GM19467 (cell line): ENCODE data around the gene EYA4.

ENCODE experiments used
- ATAC-seq: cut with Tn5 transposase; IDR thresholded peaks from one replicate; pipeline ENCODE4 v1.9.1; 2021; ENCODE audit warnings: mild to moderate bottlenecking, moderate library complexity; ENCODE audit not compliant: unreplicated experiment

Gene EYA4

GRCh38 chr6:133288662-133289061, 47.5 kb downstream of the EYA4 start:
- no peak for ATAC-seq

- ATAC-seq = no peak
Measured at GRCh38 chr6:133289733-133290306, 48.7 kb downstream of the EYA4 start.

- no peak for ATAC-seq
Measured at GRCh38 chr6:133290930-133291329, 49.8 kb downstream of the EYA4 start.

GRCh38 chr6:133291671-133292070, 50.5 kb downstream of the EYA4 start:
- ATAC-seq = no peak

GRCh38 chr6:133297657-133298056, 56.5 kb downstream of the EYA4 start:
- ATAC-seq = no peak

- no peak for ATAC-seq
Measured at GRCh38 chr6:133298335-133298734, 57.2 kb downstream of the EYA4 start.

DNA sequence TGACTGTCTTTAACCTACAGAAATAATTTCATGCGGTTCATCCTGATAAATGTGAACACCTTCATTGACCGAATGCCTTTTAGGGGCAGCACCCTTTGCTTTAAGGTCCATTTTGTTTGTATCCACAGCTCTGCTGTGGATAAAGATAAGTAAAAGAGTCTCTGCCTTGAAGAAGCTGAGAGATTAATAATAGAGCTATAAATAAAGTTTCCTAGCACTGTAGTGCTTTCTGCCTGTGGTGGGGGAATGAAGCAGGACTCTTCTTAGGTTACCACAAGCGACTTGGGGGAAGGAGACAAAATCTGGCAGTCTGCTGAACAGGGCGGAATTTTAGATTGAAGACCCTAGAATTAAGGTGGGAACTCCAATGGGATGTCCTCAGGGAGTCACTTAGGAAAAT, 57.6 kb downstream of the EYA4 start:
- no peak for ATAC-seq

DNA sequence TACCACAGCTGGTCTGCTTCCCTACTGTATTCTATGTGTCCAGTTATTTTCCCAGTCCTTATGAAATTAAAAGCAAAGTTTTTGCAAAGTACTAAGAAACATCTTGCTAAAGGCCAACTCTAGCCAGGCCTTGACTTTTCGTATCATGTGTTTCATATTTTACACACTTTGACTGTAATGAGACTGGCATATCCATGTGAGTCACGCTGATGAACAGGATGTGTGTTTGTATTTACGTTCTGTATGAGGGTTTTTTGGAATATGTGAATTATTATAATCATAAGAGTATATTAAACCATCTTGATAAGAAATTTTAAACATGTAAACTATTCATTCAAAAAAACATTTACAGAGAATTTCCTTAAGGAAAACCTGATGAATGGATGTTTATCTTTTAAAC, 59.7 kb downstream of the EYA4 start:
- ATAC-seq = no peak

DNA sequence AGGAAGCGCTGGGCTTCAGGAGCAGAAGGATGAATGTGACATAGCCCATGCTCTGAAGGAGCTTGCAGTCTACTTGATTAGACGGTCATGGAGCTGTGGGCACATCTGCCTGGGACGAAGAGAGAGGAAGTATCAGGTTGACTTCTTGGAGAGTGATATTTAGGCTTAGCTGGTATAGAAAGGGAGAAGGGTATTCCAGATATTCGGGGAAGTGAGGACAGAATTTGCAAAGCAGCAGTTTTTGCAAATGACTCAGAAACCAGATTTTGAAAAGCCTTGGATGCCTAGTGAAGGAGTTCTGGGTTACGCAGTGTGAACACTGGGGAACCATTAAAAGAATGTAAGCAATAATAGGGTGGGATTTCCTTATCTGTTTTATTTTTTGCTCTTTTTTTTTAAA, 60.7 kb downstream of the EYA4 start:
- ATAC-seq = no peak

DNA sequence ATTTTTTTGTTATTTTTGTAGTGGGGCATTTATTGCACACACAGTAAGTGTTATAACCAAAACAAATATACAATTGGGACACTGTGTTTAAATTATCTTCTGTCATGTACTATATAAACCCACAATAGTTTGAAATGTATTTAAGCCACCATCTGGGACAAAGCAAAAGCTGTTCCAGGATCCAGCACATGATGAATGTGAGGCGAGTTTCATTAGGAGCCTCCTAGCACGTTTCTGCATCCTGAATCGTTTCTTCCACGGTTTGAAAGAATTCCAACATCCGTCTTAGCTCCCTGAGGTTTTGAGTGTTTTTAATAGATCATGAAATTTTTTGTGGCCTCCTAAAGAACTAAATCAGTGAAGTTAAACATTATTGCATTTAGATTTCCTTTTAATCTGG, 65.8 kb downstream of the EYA4 start:
- ATAC-seq = no peak

- no peak for ATAC-seq
Measured at GRCh38 chr6:133309579-133309978, 68.4 kb downstream of the EYA4 start.

- no peak for ATAC-seq
Measured at GRCh38 chr6:133312006-133312405, 70.8 kb downstream of the EYA4 start.

DNA sequence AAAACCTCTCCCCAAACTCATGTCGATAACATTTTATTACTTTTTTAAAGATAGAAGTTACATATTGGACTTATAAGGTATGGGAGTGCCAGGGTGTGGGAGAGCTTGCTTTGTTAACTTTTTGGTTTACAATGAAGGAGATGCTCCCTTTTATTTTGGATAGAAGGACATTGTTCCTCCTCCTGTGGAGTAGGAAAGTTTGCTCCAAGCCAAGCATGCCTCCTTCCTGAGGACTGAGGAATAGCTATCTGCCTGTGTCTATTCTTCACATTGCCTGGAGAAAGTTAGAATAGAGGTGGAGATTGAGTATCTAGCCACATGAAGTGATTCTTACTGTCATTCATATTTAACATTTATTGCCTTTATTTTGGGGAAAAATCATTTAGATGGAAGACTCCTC, 71.9 kb downstream of the EYA4 start:
- ATAC-seq = no peak

GRCh38 chr6:133314947-133315346, 73.8 kb downstream of the EYA4 start:
- ATAC-seq = no peak

DNA sequence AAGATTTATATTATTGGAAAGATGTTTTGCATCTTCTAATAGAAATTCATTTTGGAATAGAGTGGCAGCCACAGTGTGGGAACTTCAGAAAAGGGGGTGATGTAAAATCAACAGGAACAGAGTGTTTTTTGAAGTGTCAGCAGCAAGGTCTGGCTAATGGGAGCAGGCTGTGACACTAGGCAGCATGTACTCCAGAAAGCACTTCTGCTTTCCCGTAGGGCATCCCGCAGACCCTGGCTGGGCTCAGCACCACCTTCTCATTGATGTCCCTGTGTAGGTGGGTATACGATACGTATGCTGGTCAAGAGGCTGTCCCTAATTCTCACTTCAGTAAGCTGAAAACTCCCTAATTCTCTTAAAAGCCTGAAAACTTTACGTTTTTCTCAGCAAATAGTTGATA, 74.7 kb downstream of the EYA4 start:
- no peak for ATAC-seq

GRCh38 chr6:133317704-133318103, 76.5 kb downstream of the EYA4 start:
- no peak for ATAC-seq

DNA sequence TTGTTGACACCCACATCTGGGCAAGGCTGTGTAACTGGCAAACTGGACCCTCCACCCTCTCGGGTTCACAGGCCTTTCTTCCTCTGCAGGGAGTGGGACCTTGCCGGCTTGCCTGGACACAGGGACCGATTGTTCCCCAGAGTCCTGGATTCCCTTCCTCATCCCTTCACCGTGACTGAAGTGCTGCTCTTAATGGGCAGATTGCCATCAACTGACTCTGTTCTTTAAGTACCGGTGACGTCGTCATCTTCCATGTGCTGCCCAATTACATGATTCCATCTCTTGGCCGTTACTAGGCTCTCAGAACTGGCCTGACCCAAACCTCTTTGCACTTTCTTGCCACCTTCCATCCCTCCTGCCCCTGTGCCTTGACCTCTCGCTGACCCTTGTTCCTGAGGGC, 85.4 kb downstream of the EYA4 start:
- no peak for ATAC-seq

DNA sequence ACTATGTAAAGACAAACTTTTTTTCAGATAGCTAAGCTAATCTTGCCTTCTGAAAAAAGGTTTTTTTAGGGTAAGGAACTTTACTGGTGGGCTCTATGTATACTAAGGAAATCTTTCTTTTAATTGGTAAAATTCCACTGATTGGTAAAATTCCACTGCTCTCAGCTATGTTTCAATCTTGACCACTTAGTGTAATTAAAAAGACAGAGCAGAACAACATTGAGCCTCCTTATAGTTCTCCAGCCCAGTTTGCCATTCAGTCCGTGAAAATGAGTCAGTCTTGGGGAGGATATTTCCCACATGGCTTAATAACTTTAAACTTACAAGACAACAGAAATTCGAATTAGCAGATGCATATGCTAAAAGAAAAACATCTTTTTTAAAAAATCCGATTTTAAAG, 92.7 kb downstream of the EYA4 start:
- no peak for ATAC-seq

- no peak for ATAC-seq
Measured at GRCh38 chr6:133337308-133337707, 96.2 kb downstream of the EYA4 start.

DNA sequence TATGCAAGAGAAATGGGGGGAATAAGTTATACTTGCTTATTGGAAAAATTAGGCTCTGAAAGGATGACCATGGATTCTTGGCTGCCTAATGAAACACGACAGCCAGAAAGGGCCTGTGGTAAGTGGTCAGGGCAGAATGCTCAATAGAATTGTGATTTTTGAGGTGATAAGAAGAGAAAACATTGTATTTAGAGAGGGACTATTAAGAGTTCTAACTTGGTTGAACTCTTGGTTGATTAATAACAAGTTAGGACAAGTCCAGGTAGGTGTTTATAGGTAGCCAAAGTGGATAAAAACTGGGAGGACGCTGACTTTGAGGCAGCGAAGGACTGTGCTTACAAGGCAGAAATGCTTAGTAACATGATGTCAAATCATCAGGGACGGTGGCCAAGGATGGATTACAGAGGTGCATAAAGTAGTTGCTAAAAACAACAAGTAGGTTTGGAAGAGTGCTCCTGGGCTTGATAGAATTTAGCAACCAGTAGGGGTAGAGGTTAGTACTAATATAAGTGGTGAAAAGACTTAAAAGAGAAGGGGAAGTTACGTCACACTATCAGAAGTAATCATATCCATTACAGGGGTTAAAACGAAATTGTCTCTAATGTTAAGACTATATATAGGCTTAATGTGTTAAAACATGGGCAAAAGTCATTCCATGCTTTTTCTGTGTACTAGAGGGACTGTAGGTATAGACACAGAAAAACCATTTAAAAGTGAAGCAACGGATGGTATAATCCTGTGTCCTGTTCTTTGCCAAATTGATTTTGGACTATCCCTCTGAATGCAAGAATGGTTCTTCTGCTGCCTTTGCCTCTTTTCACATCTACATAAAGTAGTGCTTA, 98.6 kb downstream of the EYA4 start:
- no peak for ATAC-seq

- ATAC-seq = no peak
Measured at GRCh38 chr6:133340557-133340956, 99.4 kb downstream of the EYA4 start.

DNA sequence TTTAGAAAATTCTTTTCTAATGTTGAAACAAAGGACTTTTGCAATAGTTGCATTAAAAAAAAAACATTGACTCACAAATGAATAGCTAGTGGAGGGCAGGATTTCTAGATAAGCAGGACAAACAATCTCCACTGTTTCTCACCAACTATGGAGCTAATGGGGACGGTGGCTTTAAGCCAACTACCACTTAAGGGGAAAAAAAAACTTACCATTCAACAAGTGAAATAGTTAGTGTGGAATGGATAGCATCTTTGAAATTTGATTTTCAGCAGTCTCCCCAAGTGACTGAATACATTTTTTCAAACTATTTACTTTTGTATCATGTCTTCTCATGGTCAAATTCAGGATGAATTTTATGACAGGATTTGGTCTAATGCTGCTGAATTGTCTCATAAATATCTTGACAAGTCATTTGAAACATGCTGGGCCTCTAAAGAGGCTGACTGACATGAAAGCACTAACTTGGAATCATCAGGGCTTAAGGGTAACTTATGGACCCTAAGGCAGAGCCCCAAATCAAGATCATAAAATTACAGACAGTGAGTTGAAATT, 100.5 kb downstream of the EYA4 start:
- no peak for ATAC-seq
